Mesendoderm (in vitro differentiated cells): ENCODE measurements around the gene CALCR.
"Not testable (repeated sequence)": the region's sequence is repeated elsewhere in the genome, so short reads cannot be mapped to it uniquely, and the experiment has no call there.

Source experiments
- DNase-seq: peaks from one replicate; pipeline ENCODE4 v3.0.0; 2013
- H2AK5ac ChIP-seq: 2 replicates; pipeline ENCODE4 v1.6.1; 2013; ENCODE audit warnings: low read length, inconsistent platforms
- H2BK120ac ChIP-seq: 2 replicates; pipeline ENCODE4 v1.6.1; 2013; ENCODE audit warnings: low read depth, mild to moderate bottlenecking, low read length, moderate library complexity, mixed read lengths
- H2BK15ac ChIP-seq: replicated peaks from 2 replicates; pipeline ENCODE4 v1.6.1; 2013; ENCODE audit warnings: low read depth, mild to moderate bottlenecking, moderate library complexity
- H2BK5ac ChIP-seq: 2 replicates; pipeline ENCODE4 v1.6.1; 2013; ENCODE audit warnings: low read length, inconsistent platforms
- H3K18ac ChIP-seq: 2 replicates; pipeline ENCODE4 v1.6.1; 2013; ENCODE audit warnings: mild to moderate bottlenecking, low read length, mixed read lengths
- H3K23ac ChIP-seq: one replicate; pipeline ENCODE4 v1.6.1; 2013; ENCODE audit warnings: low read length
- H3K27ac ChIP-seq: 2 replicates; pipeline ENCODE4 v1.5.1; 2013; ENCODE audit warnings: low read depth, mild to moderate bottlenecking, inconsistent platforms, low read length, moderate library complexity
- H3K27me3 ChIP-seq: 2 replicates; pipeline ENCODE4 v1.6.1; 2013; ENCODE audit warnings: low read length, control low read depth, mild to moderate bottlenecking, inconsistent platforms; ENCODE audit not compliant: insufficient read depth, poor library complexity
- H3K36me3 ChIP-seq: 2 replicates; pipeline ENCODE4 v1.6.1; 2013; ENCODE audit warnings: low read length, inconsistent platforms; ENCODE audit not compliant: control insufficient read depth, insufficient read depth
- H3K4ac ChIP-seq: one replicate; pipeline ENCODE4 v1.6.1; 2013; ENCODE audit warnings: low read depth, mild to moderate bottlenecking, low read length, moderate library complexity
- H3K4me1 ChIP-seq: 2 replicates; pipeline ENCODE4 v1.6.1; 2013; ENCODE audit warnings: low read depth, low read length, inconsistent platforms; ENCODE audit not compliant: control insufficient read depth
- H3K4me2 ChIP-seq: 2 replicates; pipeline ENCODE4 v1.6.1; 2013; ENCODE audit warnings: low read length
- H3K4me3 ChIP-seq: 2 replicates; pipeline ENCODE4 v1.5.1; 2013; ENCODE audit warnings: mild to moderate bottlenecking, low read length
- H3K56ac ChIP-seq: one replicate; pipeline ENCODE4 v1.6.1; 2013; ENCODE audit warnings: low read length
- H3K79me1 ChIP-seq: 2 replicates; pipeline ENCODE4 v1.6.1; 2013; ENCODE audit warnings: low read length, inconsistent platforms
- H3K79me2 ChIP-seq: 2 replicates; pipeline ENCODE4 v1.6.1; 2013; ENCODE audit warnings: mild to moderate bottlenecking, low read length; ENCODE audit not compliant: control insufficient read depth, insufficient read depth
- H3K9ac ChIP-seq: 2 replicates; pipeline ENCODE4 v1.6.1; 2013; ENCODE audit warnings: low read length, inconsistent platforms
- H4K5ac ChIP-seq: one replicate; pipeline ENCODE4 v1.6.1; 2013; ENCODE audit warnings: low read length
- H4K8ac ChIP-seq: one replicate; pipeline ENCODE4 v1.6.1; 2013; ENCODE audit warnings: low read depth, mild to moderate bottlenecking, control low read depth, low read length, moderate library complexity
- WGBS: extraction: QIAGEN DNeasy Blood & Tissue Kit; methylation state at CpG from one replicate; pipeline ENCODE4 v1.1.7; 2013; ENCODE audit warnings: low lambda C conversion rate, missing lambda C conversion rate; ENCODE audit not compliant: insufficient coverage; ENCODE audit errors: extremely low coverage; 5-methylcytosine and 5-hydroxymethylcytosine counted together

CALCR gene

GRCh38 chr7:93585694-93586478 lies 11.4 kb upstream of the CALCR start:
- H3K27ac ChIP-seq, H3K18ac ChIP-seq, H2BK5ac ChIP-seq, H3K79me2 ChIP-seq, H4K8ac ChIP-seq, H3K23ac ChIP-seq, H3K4ac ChIP-seq, H3K4me2 ChIP-seq, H2BK120ac ChIP-seq, H3K4me1 ChIP-seq, H3K27me3 ChIP-seq, DNase-seq, H2AK5ac ChIP-seq, H3K56ac ChIP-seq, H3K36me3 ChIP-seq, H3K79me1 ChIP-seq, H2BK15ac ChIP-seq, H3K9ac ChIP-seq, H3K4me3 ChIP-seq, H4K5ac ChIP-seq: not testable (repeated sequence)
- no CpG with 5 or more reads among the region's 54 CpGs for WGBS

GRCh38 chr7:93579431-93579830 lies 4.9 kb upstream of the CALCR start:
- Histone ChIP-seq H3K79me1 (no peaks in the 10 kb centered on the region), H3K9ac (no peak overlapping the region), H2BK15ac (no peak overlapping the region), H3K4me1 (peaks cover 6% of the 10 kb centered on the region), H3K18ac (no peak overlapping the region), H3K36me3 (no peaks in the 10 kb centered on the region), H2BK120ac (no peak overlapping the region), H3K4me2 (no peak overlapping the region), H4K8ac (no peak overlapping the region), H3K27ac (no peak overlapping the region), H3K23ac (no peak overlapping the region), H3K4ac (no peak overlapping the region), H3K27me3 (no peaks in the 10 kb centered on the region), H4K5ac (no peak overlapping the region), H2BK5ac (no peak overlapping the region), H2AK5ac (no peak overlapping the region), H3K56ac (no peak overlapping the region), H3K79me2 (no peaks in the 10 kb centered on the region), H3K4me3 (no peak overlapping the region)
- DNase-seq, result no peak
- no CpG with 5 or more reads among the region's 2 CpGs for WGBS

GRCh38 chr7:93578762-93579161 lies 4.2 kb upstream of the CALCR start:
- Histone ChIP-seq H3K23ac (no peak overlapping the region), H3K4me1 (peaks cover 6% of the 10 kb centered on the region), H2BK5ac (no peak overlapping the region), H4K8ac (no peak overlapping the region), H3K36me3 (no peaks in the 10 kb centered on the region), H3K18ac (no peak overlapping the region), H3K27ac (no peak overlapping the region), H3K79me1 (no peaks in the 10 kb centered on the region), H3K4me3 (no peak overlapping the region), H2AK5ac (no peak overlapping the region), H3K79me2 (no peaks in the 10 kb centered on the region), H3K56ac (no peak overlapping the region), H3K9ac (no peak overlapping the region), H3K4me2 (no peak overlapping the region), H3K27me3 (peaks cover 5% of the 10 kb centered on the region), H2BK120ac (no peak overlapping the region), H2BK15ac (no peak overlapping the region), H3K4ac (no peak overlapping the region), H4K5ac (no peak overlapping the region)
- WGBS, result no CpG with 5 or more reads among the region's 4 CpGs
- DNase-seq, result no peak

GRCh38 chr7:93575555-93576399 lies 1.3 kb upstream of the CALCR start:
- no peak overlapping the region for H4K5ac ChIP-seq
- no peak overlapping the region for H3K27ac ChIP-seq
- H2AK5ac ChIP-seq, result no peak overlapping the region
- H3K4me2 ChIP-seq, result peak overlapping the region; percentile 97
- no peaks in the 10 kb centered on the region for H3K36me3 ChIP-seq
- H4K8ac ChIP-seq, result no peak overlapping the region
- H2BK15ac ChIP-seq, result no peak overlapping the region
- H3K4ac ChIP-seq, result no peak overlapping the region
- no CpG with 5 or more reads among the region's 21 CpGs for WGBS
- peak overlapping the region; percentile 72 for H3K9ac ChIP-seq
- no peak overlapping the region for H3K18ac ChIP-seq
- peak; percentile 51 for DNase-seq
- peaks cover 6% of the 10 kb centered on the region for H3K4me1 ChIP-seq
- no peak overlapping the region for H3K23ac ChIP-seq
- H3K4me3 ChIP-seq, result peak overlapping the region; percentile 19
- peak overlapping the region; percentile 75 for H3K56ac ChIP-seq
- H3K79me2 ChIP-seq, result no peaks in the 10 kb centered on the region
- no peak overlapping the region for H2BK120ac ChIP-seq
- no peak overlapping the region for H2BK5ac ChIP-seq
- peaks cover 5% of the 10 kb centered on the region for H3K27me3 ChIP-seq
- H3K79me1 ChIP-seq, result no peaks in the 10 kb centered on the region

GRCh38 chr7:93574269-93574645 lies 267 bp downstream of the CALCR start:
- no peaks in the 10 kb centered on the region for H3K79me1 ChIP-seq

More at GRCh38 chr7:93574269-93574645, 267 bp downstream of the CALCR start:
- H4K8ac ChIP-seq, result no peak overlapping the region
- H3K79me2 ChIP-seq, result no peaks in the 10 kb centered on the region
- no peak overlapping the region for H2BK5ac ChIP-seq
- H2BK15ac ChIP-seq, result no peak overlapping the region
- H3K27me3 ChIP-seq, result peaks cover 5% of the 10 kb centered on the region
- no peak overlapping the region for H2BK120ac ChIP-seq
- DNase-seq, result no peak
- H3K4me2 ChIP-seq, result peak overlapping the region; percentile 66
- H3K56ac ChIP-seq, result peak overlapping the region; percentile 75
- H3K4ac ChIP-seq, result no peak overlapping the region
- no peak overlapping the region for H4K5ac ChIP-seq
- no peaks in the 10 kb centered on the region for H3K36me3 ChIP-seq
- H3K23ac ChIP-seq, result no peak overlapping the region
- peak overlapping the region; percentile 23 for H3K4me3 ChIP-seq
- H3K18ac ChIP-seq, result no peak overlapping the region
- no CpG with 5 or more reads among the region's 19 CpGs for WGBS
- H3K27ac ChIP-seq, result no peak overlapping the region
- peaks cover 6% of the 10 kb centered on the region for H3K4me1 ChIP-seq
- H2AK5ac ChIP-seq, result no peak overlapping the region
- peak overlapping the region; percentile 47 for H3K9ac ChIP-seq
